Skin of body (tissue), 2 donors: ENCODE results near the gene HVCN1. TPM values are rescaled to one million over a fixed set of nuclear protein-coding genes. Genes with fewer than 3 reads are reported as not detected.

Source experiments
- DNase-seq: peaks from one replicate; lab custom pipeline; 2025; lab: John Stamatoyannopoulos, UW
- total RNA-seq: library from RNA; depleted of rRNA; stranded (reverse); fragments of >200 nt; gene quantifications from one replicate; pipeline ENCODE4 v1.2.3, GENCODE V29; 2014

HVCN1 gene
- total RNA-seq, 1 donor from 2014 or later: 4.1 TPM

- no peak for DNase-seq
Measured at GRCh38 chr12:110699591-110700445, 10.9 kb upstream of the HVCN1 start.

DNA sequence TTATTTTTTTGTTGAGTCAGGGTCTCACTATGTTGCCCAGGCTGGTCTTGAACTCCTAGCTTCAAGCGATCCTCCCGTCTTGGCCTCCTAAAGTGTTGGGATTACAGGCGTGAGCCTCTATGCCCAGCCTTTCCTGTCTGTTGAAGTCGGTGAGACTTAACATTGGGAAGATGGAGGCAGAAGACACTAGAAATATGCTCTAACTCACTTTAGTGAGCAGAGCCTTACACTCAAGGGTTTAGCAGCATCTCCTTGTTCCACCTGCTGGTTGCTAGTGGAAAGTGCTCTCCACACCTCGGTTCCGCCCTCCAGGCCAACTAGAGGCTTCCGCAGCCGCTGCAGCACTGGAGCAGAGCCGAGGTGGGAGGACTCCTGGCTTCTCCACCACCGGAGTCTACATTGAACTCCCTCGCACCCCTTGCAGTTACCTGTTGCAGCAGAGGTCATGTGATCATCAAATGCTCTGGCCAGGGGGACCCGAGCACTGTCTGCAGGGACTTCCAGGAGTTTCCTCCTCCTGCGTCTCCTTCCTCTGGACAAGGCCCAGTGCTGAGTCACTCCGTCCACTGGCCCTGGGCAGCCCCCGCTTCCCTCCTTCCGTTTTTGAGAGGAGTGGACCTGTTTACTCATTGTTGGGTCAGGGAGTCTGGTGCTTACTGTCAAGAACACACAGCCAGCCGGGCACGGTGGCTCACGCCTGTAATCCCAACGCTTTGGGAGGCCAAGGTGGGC, 9.4 kb upstream of the HVCN1 start:
- peak; percentile 11 for DNase-seq

GRCh38 chr12:110697236-110697635, 8.3 kb upstream of the HVCN1 start:
- no peak for DNase-seq

- no peak for DNase-seq
Measured at GRCh38 chr12:110696283-110696682, 7.4 kb upstream of the HVCN1 start.

DNA sequence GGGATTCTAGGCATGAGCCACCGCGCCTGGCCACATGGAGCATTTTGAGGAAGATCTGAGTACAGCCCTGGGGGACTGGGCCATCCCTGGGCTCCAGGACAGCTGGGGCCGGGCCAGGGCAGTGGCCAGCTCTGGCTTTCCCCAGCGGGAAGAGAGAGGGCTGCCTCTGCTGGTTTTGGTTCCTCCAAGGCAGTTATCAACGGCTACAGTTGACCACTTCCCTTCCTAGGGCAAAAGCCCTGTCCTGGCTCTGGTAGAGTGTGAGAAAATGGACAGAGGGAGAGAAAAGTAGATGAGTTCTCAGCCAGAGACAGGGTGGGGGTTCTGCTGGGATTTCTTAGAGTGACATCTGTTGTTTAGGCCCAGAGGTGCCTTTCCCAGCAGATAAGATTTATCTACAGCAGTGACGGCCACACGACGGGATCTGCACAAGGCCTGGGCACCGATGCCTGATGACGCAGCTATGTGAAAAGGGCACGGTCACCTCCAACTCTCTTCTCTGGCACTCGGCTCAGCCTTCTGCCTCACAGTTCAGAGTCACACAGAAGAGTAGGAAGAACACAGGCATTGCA, 5.5 kb upstream of the HVCN1 start:
- DNase-seq: no peak

- DNase-seq: no peak
Measured at GRCh38 chr12:110693731-110694130, 4.8 kb upstream of the HVCN1 start.

DNA sequence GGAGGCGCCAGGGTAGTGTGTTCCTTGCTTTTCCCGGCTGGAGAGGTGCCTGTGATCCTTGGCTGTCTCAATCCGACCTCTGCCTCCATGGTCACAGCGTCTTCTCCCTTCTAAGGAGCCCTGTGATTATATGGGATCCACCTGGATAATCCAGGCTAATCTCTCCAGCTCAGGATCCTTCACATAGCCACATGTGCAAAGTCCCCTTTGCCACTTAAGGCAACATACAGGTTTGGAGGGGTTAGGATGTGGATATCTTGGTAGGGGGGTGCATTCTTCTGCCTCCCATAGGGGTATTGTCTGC, 1.2 kb upstream of the HVCN1 start:
- DNase-seq: no peak

DNA sequence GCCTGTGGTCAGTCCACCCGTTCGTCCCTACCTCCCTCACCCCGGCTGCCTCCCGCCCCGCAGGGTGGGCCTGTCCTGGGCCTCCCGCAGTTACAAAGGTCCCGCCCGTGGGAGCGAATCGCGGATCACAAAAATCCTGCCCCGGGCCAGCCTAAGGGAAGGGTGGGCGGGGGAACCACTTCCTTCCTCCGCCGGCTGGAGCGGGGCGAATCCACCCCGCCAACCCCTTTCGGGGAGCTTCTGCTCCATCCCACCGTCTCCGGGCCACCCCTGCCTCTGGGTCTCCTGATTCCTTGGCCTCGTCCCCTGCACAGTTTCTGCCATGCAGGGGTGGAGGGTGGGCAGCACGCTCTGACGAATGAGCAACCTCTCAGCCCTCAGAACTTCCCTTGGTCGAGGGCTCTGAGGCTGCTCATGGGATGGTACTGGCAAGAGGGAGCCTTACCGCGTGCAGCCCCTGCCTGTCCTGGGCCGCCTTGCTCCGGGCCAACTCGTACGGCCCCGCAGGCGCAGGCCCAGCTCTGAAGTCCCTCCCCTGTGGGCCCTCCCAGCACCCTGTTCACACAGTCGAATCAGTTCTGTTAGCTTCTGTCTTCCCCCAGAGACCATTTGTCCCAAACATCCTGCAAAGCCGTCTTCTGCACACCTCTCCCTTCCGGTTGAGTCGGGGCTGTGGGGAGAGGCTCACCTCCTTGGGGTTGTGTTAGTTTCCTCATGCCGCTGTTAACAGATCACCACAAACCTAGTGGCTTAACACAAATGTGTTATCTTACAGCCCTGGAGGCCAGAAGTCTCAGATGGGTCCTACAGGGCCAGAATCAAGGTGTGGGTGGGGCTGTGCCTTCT, 589 bp upstream of the HVCN1 start:
- DNase-seq: no peak

DNA sequence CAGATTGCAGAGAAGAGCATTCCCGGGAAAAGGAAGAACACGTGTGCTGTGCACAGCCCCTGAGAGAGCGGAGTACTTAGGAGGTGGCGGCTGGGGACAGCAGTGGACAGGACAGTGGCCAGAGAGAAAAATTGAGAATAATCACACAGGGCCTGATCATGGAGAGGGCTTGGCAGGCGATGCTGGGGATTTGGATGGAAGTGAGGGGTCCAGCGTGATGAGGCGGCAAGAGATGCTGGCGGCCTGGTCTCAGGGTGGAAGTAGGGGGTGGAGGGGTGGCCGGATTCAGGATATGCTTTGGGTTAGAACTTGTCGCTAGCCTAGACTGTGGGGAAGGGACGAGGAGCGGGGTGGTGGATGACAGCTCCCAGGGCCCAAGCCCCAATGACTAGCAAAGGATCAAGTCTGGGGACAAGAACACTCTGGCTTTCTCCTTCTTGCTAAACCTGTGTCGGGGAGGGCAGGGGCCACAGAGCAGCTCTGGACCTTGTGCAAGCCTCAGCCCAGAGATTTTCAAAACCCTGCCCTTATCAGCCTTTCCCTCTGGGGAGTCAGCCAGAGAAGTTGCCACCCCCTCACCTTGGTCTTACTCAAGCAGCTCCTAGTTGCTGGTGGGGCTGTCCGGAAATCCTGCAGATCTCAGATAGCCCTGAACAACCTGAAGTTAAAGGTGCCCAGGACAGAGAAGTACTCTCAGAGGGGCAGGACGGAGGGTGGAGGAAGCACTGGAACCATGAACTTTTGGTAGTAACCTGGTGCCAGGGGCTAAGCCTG, 1.3 kb downstream of the HVCN1 start:
- DNase-seq: no peak

GRCh38 chr12:110686294-110686903, 2.5 kb downstream of the HVCN1 start:
- no peak for DNase-seq

DNA sequence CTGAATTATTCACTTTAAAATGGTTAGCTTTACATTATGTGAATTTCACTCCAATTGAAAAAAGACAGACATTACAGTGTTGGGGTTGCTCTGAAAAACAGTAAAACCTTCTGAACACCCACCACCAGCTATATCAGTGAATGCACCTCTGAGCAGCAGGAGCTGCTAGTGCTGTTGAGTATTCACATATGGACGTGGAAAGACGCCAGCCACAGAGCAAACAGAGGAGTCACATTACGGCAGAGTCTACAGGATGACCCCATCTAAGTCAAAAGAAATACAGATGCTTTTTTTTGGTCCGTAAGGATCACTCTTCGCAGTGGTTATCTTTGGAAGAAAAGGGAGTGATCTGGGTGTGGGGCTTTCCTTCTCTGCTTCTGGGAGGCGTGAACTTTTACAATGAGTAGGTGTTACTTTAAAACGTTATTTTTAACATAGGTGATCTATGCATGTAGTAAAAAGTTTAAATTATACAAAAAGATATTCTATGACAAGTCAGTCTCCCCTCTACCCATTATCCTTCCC, 4.5 kb downstream of the HVCN1 start:
- DNase-seq: no peak

DNA sequence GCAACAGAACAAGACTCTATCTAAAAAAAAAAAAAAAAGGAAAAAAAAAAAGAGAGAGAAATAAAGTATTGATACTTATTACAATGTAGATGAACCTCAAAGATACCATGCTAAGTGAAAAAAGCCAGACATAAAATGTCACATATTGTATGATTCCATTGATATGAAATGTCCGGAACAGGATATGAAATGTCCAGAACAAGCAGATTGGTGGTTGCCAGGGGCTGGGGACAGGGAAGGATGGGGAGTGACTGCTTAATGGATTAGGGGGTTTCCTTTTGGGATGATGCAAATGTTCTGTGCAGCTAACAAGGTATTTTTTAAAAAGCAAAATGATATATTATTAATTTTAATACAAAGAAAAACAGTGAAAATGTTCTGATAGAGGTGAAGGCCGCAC, 5.0 kb downstream of the HVCN1 start:
- no peak for DNase-seq

GRCh38 chr12:110680032-110680431, 8.9 kb downstream of the HVCN1 start:
- DNase-seq: no peak

GRCh38 chr12:110679201-110679600, 9.7 kb downstream of the HVCN1 start:
- no peak for DNase-seq

GRCh38 chr12:110677982-110678381, 10.9 kb downstream of the HVCN1 start:
- no peak for DNase-seq

- no peak for DNase-seq
Measured at GRCh38 chr12:110677206-110677911, 11.6 kb downstream of the HVCN1 start.

DNA sequence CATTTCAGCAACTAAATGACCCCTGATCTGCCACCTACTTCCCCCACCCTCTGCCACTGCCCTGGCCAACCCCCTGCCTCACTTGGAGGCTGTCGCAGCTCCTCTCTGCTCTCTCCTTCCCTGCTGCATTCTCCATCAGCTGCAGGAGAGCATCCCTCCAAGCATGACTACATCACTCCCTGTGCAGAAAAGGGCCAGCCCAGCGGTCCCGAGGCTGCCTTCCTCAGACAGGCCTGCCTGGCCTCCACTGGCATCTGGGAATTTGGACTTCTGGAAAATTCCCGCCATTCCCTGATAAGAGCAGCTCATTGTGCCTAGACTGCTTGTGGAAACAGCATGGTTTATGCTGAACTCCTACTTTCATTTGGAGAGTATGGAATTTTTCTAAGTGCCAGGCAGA, 12.7 kb downstream of the HVCN1 start:
- no peak for DNase-seq

DNA sequence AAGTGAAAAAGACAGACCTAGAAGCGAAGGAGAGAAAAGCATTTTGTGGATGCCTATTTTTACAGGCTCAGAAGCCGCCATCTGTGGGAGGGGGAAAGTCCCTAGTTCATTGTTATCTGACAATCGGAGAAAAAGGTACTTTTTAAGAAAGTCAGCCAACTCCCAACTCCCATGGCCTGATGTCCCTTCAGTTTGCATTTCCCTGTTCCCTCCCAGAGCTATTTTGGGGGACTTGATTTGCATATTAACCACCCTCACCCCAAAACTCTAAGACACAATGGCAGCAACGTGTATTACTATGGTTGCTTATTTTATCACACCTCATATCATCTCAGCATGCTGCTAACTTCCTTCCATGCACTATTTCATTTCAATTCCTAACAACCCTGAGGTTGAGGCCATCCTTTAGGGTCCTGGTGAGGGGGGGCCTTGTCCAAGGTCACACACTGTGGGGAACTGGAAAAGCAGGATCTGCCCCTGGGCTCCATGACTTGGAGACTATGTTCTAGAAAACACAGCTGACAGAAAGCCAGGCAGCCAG, 18.7 kb downstream of the HVCN1 start:
- DNase-seq: no peak

DNA sequence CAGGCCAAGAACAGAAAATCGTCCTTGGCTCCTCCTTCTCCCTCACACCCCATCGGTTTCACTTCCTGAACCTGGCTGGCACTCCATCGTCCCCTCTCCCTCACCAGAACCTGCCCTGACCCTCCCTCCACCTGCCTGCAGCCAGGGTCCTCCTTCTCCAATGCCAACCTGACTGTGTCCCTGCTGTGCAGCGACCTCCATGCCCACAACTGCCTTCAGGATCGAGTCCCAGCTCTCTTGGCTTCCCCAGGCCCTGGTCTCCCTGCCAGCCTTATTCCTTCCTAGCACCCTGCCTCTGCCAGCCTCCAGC, 19.8 kb downstream of the HVCN1 start:
- no peak for DNase-seq
